Erythroblast (primary cell): ENCODE results near the gene GHRH.

Experiments
- GATA1 ChIP-seq: IDR thresholded peaks from 2 replicates; pipeline ENCODE4 v1.6.1; 2011; ENCODE audit warnings: low read depth, mild to moderate bottlenecking, control low read depth, low read length, moderate library complexity
- POLR2A ChIP-seq: IDR thresholded peaks from 2 replicates; pipeline ENCODE4 v1.6.1; 2011; ENCODE audit warnings: mild to moderate bottlenecking, low read length

- TF ChIP-seq POLR2A (no peak), GATA1 (no peak)
Observed at GRCh38 chr20:37202267-37202943, 59.2 kb downstream of the GHRH start.
